Right lobe of liver (tissue), 4 donors: ENCODE data around the gene IFI30.

ENCODE experiments used
- CTCF ChIP-seq, 4 donors: fragments of 200-600 bp in 3 of 4; fragments of 450-650 bp in 1 of 4; IDR thresholded peaks; one replicate each; pipeline versions ENCODE4 v1.5.1 to v1.8.0; 2016 to 2022; ENCODE audit warnings: antibody characterized with exemption in 4 of 4, mild to moderate bottlenecking in 2 of 4
- POLR2A ChIP-seq: fragments of 450-650 bp; IDR thresholded peaks from one replicate; pipeline ENCODE4 v1.6.1; 2017; ENCODE audit warnings: antibody characterized with exemption, mild to moderate bottlenecking
- donor health status: DM: no; HTN: no; CAD: no.
- donor health status: DM: no; HTN: no; CAD: no.
- donor health status: DM: no; HTN: yes; CAD: no.

- TF ChIP-seq CTCF (IDR thresholded peaks at IDR 0.05) = no peak
- TF ChIP-seq POLR2A = no peak
Observed at GRCh38 chr19:18130523-18131242, 42.9 kb upstream of the IFI30 start.
